BE2C (cell line): ENCODE results near the gene MARS1.

Source experiments
- DNase-seq: peaks from one replicate; pipeline ENCODE4 v3.0.0-alpha.2; 2020
- H3K27me3 ChIP-seq: fragments of 250-450 bp; sonication (Bioruptor Pico); 2 replicates; pipeline ENCODE4 v1.5.1; 2020; ENCODE audit warnings: mild to moderate bottlenecking
- H3K36me3 ChIP-seq: fragments of 250-450 bp; sonication (Bioruptor Pico); 2 replicates; pipeline ENCODE4 v1.5.1; 2020; ENCODE audit warnings: mild to moderate bottlenecking
- H3K4me1 ChIP-seq: fragments of 250-450 bp; sonication (Bioruptor Pico); 2 replicates; pipeline ENCODE4 v1.5.1; 2020
- H3K4me3 ChIP-seq: 2 replicates; pipeline ENCODE4 v1.5.1; 2011; ENCODE audit warnings: low read depth, low read length
- H3K9me3 ChIP-seq: fragments of 250-450 bp; sonication (Bioruptor Pico); 2 replicates; pipeline ENCODE4 v1.5.1; 2020
- CTCF ChIP-seq: IDR thresholded peaks from 2 replicates; pipeline ENCODE4 v1.5.1; 2012; ENCODE audit warnings: mild to moderate bottlenecking, low read depth, low read length

Gene MARS1

DNA sequence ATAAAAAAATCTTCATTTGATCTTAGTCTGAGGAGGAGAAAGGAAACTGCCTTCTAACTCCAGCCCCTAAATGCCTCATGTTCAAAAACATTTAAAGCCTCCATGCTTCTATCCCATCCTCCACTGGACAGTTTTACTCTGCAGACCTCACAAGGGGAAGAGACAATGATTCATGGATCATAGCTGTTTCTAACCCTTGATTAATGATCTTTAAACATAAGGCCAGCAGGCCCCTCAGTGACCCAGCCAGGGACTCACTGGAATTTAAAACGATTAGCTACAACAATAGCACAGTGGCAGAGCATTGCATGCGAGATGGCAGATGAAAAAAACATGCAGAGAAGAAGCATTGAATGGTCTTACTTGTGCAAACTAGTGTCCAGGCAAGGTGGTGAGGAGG is 53.1 kb downstream of the MARS1 start:
- Histone ChIP-seq H3K27me3 (no peaks in the 10 kb centered on the region), H3K4me1 (no peaks in the 10 kb centered on the region), H3K36me3 (peaks cover 5% of the 10 kb centered on the region), H3K9me3 (no peaks in the 10 kb centered on the region), H3K4me3 (no peak overlapping the region)
- TF ChIP-seq CTCF: no peak
- DNase-seq: no peak

GRCh38 chr12:57541717-57542116 is 53.8 kb downstream of the MARS1 start:
- TF ChIP-seq CTCF: no peak
- Histone ChIP-seq H3K4me1 (no peaks in the 10 kb centered on the region), H3K27me3 (no peaks in the 10 kb centered on the region), H3K36me3 (peaks cover 5% of the 10 kb centered on the region), H3K4me3 (no peak overlapping the region), H3K9me3 (no peaks in the 10 kb centered on the region)
- no peak for DNase-seq

DNA sequence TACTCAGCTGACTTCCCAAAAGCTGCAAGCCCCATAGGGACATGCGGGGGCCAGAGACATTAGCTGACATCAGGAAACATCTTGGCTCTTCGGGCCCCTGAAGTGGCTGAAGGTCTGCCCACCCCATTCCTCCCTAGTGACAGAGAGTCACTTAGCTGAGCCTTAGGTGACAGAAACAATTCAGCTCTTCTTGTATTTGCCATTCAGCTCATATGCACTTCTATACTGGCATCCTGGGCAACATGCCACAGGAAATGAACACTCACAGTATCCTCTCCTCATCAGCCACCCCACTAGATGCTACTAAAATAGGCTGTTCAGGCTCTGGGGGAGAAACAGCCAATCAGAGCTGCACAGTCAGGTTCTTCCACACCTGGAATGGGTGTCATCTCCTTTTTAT is 55.7 kb downstream of the MARS1 start:
- no peaks in the 10 kb centered on the region for H3K27me3 ChIP-seq
- peaks cover 5% of the 10 kb centered on the region for H3K36me3 ChIP-seq
- TF ChIP-seq CTCF: no peak
- H3K4me1 ChIP-seq: no peaks in the 10 kb centered on the region
- H3K9me3 ChIP-seq: no peaks in the 10 kb centered on the region
- H3K4me3 ChIP-seq: no peak overlapping the region
- DNase-seq: no peak

DNA sequence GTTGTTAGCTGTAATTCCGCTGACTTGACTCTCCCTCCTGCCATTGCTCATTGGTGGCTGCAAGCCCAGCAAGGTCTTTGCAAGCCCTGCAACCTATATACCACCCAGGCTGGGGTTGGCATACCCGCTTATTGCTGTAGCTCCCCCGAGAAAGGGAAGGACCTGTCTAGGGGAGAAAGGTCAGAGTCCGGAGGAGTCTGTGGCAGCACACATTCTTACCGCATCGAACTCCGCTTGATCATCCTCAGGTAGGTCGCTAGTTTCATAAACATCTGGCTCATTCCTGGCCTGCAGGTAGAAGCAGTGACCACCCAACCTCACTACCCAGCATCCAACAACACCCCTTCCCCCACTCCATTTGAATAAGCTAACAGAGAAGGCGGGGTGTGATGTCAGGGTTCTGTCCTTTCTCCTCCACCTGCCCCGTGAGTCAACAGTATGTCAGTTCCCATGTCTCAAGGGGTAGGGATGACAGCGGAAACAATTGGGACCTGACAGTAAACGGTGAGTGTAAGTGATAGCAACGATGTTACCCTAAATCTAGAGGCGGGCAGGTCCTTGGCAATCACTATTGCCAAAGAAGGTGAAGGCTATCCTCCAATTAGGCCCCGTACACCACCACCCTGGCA is 58.1 kb downstream of the MARS1 start:
- Histone ChIP-seq H3K4me1 (no peaks in the 10 kb centered on the region), H3K4me3 (peak overlapping the region; percentile 95), H3K9me3 (no peaks in the 10 kb centered on the region), H3K27me3 (no peaks in the 10 kb centered on the region), H3K36me3 (peaks cover 5% of the 10 kb centered on the region)
- DNase-seq: no peak
- TF ChIP-seq CTCF: no peak

GRCh38 chr12:57546438-57547287 is 58.8 kb downstream of the MARS1 start, which contains the start of gene DCTN2:
Gene DCTN2 (minus strand): TSS chr12:57547192. CDS start chr12:57547063, 129 bp downstream.
- TF ChIP-seq CTCF: no peak
- H3K36me3 ChIP-seq: no peaks in the 10 kb centered on the region; the same call in none of the 2 replicates
- H3K4me1 ChIP-seq: no peaks in the 10 kb centered on the region
- DNase-seq: peak; percentile 97
- peak within 1 kb of the TSS; percentile 95 for H3K4me3 ChIP-seq
- H3K9me3 ChIP-seq: no peaks in the 10 kb centered on the region
- H3K27me3 ChIP-seq: no peaks in the 10 kb centered on the region
